MM.1S (cell line): Measurements from ENCODE around the gene MUC13.

Experiments used
- DNase-seq: peaks from one replicate; pipeline ENCODE4 v3.0.0-alpha.2; 2015
- H2AFZ ChIP-seq: fragments of 300-600 bp; sonication (generic); 2 replicates; pipeline ENCODE4 v1.6.0; 2016; ENCODE audit warnings: antibody characterized with exemption, low read length
- H3F3A ChIP-seq: fragments of 300-600 bp; sonication (generic); 2 replicates; pipeline ENCODE4 v1.6.1; 2016; ENCODE audit warnings: mild to moderate bottlenecking, antibody characterized with exemption, low read length, moderate library complexity, mixed read lengths; ENCODE audit not compliant: insufficient read depth
- H3K27ac ChIP-seq: fragments of 300-600 bp; sonication (generic); 2 replicates; pipeline ENCODE4 v1.5.1; 2016; ENCODE audit warnings: mild to moderate bottlenecking, low read length
- H3K27me3 ChIP-seq: fragments of 300-600 bp; sonication (generic); replicated peaks from 2 replicates; pipeline ENCODE4 v1.6.0; 2016; ENCODE audit warnings: low read length; ENCODE audit not compliant: insufficient read depth
- H3K36me3 ChIP-seq: fragments of 300-600 bp; sonication (generic); replicated peaks from 2 replicates; pipeline ENCODE4 v1.6.1; 2016; ENCODE audit warnings: mild to moderate bottlenecking, low read length, mixed read lengths; ENCODE audit not compliant: insufficient read depth
- H3K4me1 ChIP-seq: fragments of 300-600 bp; sonication (generic); 2 replicates; pipeline ENCODE4 v1.6.1; 2016; ENCODE audit warnings: low read length, mixed read lengths
- H3K4me2 ChIP-seq: fragments of 300-600 bp; sonication (generic); 2 replicates; pipeline ENCODE4 v1.6.0; 2016; ENCODE audit warnings: low read depth, low read length
- H3K4me3 ChIP-seq: fragments of 300-600 bp; sonication (generic); 2 replicates; pipeline ENCODE4 v1.5.1; 2016; ENCODE audit warnings: low read length, mixed read lengths
- H3K79me2 ChIP-seq: fragments of 300-600 bp; sonication (generic); 2 replicates; pipeline ENCODE4 v1.6.1; 2016; ENCODE audit warnings: mixed run types, low read length, mixed read lengths
- H3K9ac ChIP-seq: fragments of 300-600 bp; sonication (generic); 2 replicates; pipeline ENCODE4 v1.6.1; 2016; ENCODE audit warnings: low read length, mixed read lengths
- H3K9me2 ChIP-seq: fragments of 300-600 bp; sonication (generic); replicated peaks from 2 replicates; pipeline ENCODE4 v1.6.1; 2016; ENCODE audit warnings: mild to moderate bottlenecking, low read length, mixed read lengths; ENCODE audit not compliant: insufficient read depth
- H3K9me3 ChIP-seq: fragments of 300-600 bp; sonication (generic); replicated peaks from 2 replicates; pipeline ENCODE4 v1.6.1; 2016; ENCODE audit warnings: mild to moderate bottlenecking, low read length, mixed read lengths; ENCODE audit not compliant: insufficient read depth
- H4K20me1 ChIP-seq: fragments of 300-600 bp; sonication (generic); 2 replicates; pipeline ENCODE4 v1.6.1; 2016; ENCODE audit warnings: mild to moderate bottlenecking, low read length, moderate library complexity, mixed read lengths; ENCODE audit not compliant: insufficient read depth
- EZH2 ChIP-seq: fragments of 300-600 bp; sonication (generic); optimal IDR thresholded peaks from 2 replicates; pipeline ENCODE3; 2017; ENCODE audit warnings: low read depth, mild to moderate bottlenecking, antibody characterized with exemption, low read length, mixed read lengths
- EZH2phosphoT487 ChIP-seq: fragments of 300-600 bp; sonication (generic); IDR thresholded peaks from 2 replicates; pipeline ENCODE4 v1.6.1; 2018; ENCODE audit warnings: antibody characterized with exemption, low read length
- TF ChIP-seq, protein P1 (sequence below): fragments of 300-600 bp; sonication (generic); IDR thresholded peaks from 2 replicates; pipeline ENCODE4 v1.5.1; 2016; ENCODE audit warnings: antibody characterized with exemption, low read length, mixed read lengths

The MUC13 gene

DNA sequence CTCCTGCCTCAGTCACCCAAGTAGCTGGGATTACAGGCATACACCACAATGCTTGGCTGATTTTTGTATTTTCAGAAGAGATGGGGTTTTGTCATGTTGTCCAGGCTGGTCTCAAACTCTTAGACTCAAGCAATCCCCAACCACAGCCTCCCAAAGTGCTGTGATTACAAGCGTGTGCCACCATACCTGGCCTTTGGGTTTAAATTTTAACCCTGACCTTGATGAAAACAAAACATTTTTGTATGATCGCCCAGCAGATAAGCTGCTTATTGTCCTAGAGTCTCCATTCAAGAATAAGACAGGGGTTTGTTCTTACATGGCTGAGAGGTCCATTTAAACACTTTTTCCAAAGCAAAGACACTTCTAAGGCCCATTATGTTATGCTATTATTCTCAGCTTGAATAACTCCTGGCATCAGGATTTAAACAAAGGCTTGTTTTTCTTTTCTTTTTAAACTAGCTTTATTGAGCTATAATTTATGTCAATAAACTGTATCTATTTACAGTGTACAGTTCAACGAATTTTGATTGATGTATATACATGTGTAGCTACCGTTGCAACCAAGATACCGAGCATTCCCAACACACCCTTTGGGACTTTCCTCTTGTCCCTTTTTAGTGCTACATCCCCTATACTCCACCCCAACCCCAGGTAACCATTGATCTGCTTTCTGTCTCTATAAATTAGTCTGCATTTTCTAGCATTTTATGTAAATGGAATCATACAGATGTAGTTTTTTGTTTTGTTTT is 1.4 kb upstream of the MUC13 start:
- H3K4me1 ChIP-seq = no peaks in the 10 kb centered on the region
- no peak overlapping the region for H3K4me3 ChIP-seq
- no peaks in the 10 kb centered on the region for H3K9me3 ChIP-seq
- H3K9ac ChIP-seq = no peak overlapping the region
- no peaks in the 10 kb centered on the region for H4K20me1 ChIP-seq
- no peaks in the 10 kb centered on the region for H3K27me3 ChIP-seq
- no peak for DNase-seq
- no peaks in the 10 kb centered on the region for H3K9me2 ChIP-seq
- no peak overlapping the region for H3K4me2 ChIP-seq
- TF ChIP-seq EZH2 (no peak), EZH2phosphoT487 (no peak)
- TF ChIP-seq, protein P1, sequence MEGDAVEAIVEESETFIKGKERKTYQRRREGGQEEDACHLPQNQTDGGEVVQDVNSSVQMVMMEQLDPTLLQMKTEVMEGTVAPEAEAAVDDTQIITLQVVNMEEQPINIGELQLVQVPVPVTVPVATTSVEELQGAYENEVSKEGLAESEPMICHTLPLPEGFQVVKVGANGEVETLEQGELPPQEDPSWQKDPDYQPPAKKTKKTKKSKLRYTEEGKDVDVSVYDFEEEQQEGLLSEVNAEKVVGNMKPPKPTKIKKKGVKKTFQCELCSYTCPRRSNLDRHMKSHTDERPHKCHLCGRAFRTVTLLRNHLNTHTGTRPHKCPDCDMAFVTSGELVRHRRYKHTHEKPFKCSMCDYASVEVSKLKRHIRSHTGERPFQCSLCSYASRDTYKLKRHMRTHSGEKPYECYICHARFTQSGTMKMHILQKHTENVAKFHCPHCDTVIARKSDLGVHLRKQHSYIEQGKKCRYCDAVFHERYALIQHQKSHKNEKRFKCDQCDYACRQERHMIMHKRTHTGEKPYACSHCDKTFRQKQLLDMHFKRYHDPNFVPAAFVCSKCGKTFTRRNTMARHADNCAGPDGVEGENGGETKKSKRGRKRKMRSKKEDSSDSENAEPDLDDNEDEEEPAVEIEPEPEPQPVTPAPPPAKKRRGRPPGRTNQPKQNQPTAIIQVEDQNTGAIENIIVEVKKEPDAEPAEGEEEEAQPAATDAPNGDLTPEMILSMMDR = no peak
- H3K36me3 ChIP-seq = no peaks in the 10 kb centered on the region
- H3F3A ChIP-seq = no peaks in the 10 kb centered on the region
- H3K27ac ChIP-seq = no peak overlapping the region
- no peak overlapping the region for H2AFZ ChIP-seq
- no peaks in the 10 kb centered on the region for H3K79me2 ChIP-seq

DNA sequence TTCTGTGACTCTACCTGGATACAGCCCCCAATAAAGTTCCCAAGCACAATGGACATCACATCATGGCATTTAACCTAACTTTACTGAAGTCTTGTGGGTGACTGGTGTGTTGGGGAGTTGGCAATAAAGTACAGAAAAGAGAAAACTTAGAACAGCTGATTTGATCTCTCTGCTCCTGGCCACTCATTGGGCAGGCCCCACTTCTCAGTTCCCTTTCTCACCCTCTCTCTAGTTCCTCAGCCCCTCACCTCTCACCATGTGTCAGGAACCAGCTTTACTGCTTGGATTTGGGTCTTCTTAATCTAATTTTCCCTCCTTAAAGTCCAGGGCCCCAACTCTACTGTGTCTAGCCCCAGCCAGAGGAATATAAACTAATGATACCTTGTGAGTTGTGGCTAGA is 713 bp upstream of the MUC13 start:
- DNase-seq = no peak
- Histone ChIP-seq H3K9ac (no peak overlapping the region), H3K9me2 (no peaks in the 10 kb centered on the region), H3K79me2 (no peaks in the 10 kb centered on the region), H2AFZ (no peak overlapping the region), H4K20me1 (no peaks in the 10 kb centered on the region), H3K4me1 (no peaks in the 10 kb centered on the region), H3K9me3 (no peaks in the 10 kb centered on the region), H3K27me3 (0 out of 2 replicates have a peak, but pooled peaks cover 2% of the 10 kb centered on the region), H3F3A (no peaks in the 10 kb centered on the region), H3K4me3 (no peak overlapping the region), H3K27ac (no peak overlapping the region), H3K4me2 (no peak overlapping the region), H3K36me3 (no peaks in the 10 kb centered on the region)
- TF ChIP-seq EZH2 (no peak), EZH2phosphoT487 (no peak)
- TF ChIP-seq, protein P1 = no peak

DNA sequence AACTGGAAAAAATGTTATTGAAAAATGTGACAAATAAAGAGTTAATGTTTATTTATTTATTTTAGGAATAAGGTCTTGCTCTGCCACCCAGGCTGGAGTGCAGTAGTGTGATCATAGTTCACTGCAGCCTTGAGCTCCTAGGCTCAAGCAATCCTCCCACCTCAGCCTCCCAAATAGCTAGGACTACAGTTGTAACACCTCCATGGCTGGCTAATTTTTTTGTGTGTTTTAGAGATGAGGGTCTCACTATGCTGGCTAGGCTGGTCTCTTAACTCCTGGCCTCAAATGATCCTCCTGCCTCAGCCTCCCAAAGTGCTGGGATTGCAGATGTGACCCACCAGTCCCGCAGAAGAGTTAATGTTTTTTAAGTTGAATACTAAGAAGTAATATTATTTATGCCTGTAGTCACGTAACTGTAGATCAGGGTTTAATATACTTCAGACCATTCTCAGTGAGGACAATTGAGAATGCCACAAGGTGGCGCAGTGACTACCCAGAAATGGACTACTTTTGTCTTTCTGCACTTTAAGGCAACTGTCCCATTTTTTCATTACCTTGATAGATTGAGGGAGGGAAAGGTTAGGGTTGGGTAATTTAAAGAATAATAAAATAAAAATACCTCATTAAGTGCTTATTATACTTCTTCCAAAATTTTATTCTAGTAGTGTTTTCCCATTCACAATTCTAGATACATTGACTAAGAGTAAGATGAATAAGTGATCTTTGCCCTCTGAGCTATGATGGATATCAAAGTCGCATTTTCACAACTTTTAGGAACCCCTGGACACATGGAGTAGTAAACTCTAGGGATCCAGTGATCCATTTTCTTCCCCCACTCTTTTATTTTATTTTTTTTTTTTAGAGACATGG is 6.0 kb downstream of the MUC13 start:
- DNase-seq = peak; percentile 66
- H3K27ac ChIP-seq = no peak overlapping the region
- no peak overlapping the region for H2AFZ ChIP-seq
- H3K79me2 ChIP-seq = no peaks in the 10 kb centered on the region
- TF ChIP-seq, protein P1 = peak; percentile 79
- no peak for TF ChIP-seq EZH2
- H3K4me2 ChIP-seq = no peak overlapping the region
- H3F3A ChIP-seq = peaks cover 6% of the 10 kb centered on the region; the same call in 1 of the 2 replicates
- no peaks in the 10 kb centered on the region for H4K20me1 ChIP-seq
- H3K9me2 ChIP-seq = no peaks in the 10 kb centered on the region
- no peak overlapping the region for H3K9ac ChIP-seq
- peaks cover 7% of the 10 kb centered on the region; the same call in 1 of the 2 replicates for H3K4me1 ChIP-seq
- no peaks in the 10 kb centered on the region for H3K9me3 ChIP-seq
- H3K27me3 ChIP-seq = peaks cover 15% of the 10 kb centered on the region; the same call in 1 of the 2 replicates
- no peak overlapping the region for H3K4me3 ChIP-seq
- H3K36me3 ChIP-seq = no peaks in the 10 kb centered on the region
